HepG2 (cell line): Measurements from ENCODE around the gene VAV2. TPM values are rescaled to one million over a fixed set of nuclear protein-coding genes. Genes with fewer than 3 reads are reported as not detected.
A peak's percentile ranks its signal among the peaks of the same experiment; 100 is the strongest.

Source experiments
- AGO1 ChIP-seq: fragments of 200-400 bp; formaldehyde crosslinking; IDR thresholded peaks from 2 replicates; pipeline ENCODE4 v1.6.1; 2017; ENCODE audit warnings: mild to moderate bottlenecking, low read depth, low read length, moderate library complexity; ENCODE audit not compliant: poor library complexity, severe bottlenecking
- DR1 ChIP-seq: sonication (generic); formaldehyde crosslinking; IDR thresholded peaks from 2 replicates; pipeline ENCODE4 v1.8.0; 2021; ENCODE audit warnings: mild to moderate bottlenecking, missing genetic modification reagents, inconsistent platforms
- FOSL1 ChIP-seq: sonication (generic); formaldehyde crosslinking; IDR thresholded peaks from 2 replicates; pipeline ENCODE4 v1.9.0; 2021; ENCODE audit warnings: missing genetic modification reagents, borderline replicate concordance
- FOSL2 ChIP-seq: sonication (generic); formaldehyde crosslinking; IDR thresholded peaks from 2 replicates; pipeline ENCODE4 v1.4.0; 2020; ENCODE audit warnings: missing genetic modification reagents
- LBX2 ChIP-seq: sonication (generic); formaldehyde crosslinking; IDR thresholded peaks from 2 replicates; pipeline ENCODE4 v1.5.0; 2020; ENCODE audit warnings: missing genetic modification reagents, mild to moderate bottlenecking, borderline replicate concordance
- MEIS1 ChIP-seq: sonication (generic); formaldehyde crosslinking; IDR thresholded peaks from 2 replicates; pipeline ENCODE4 v1.9.0; 2021; ENCODE audit warnings: mild to moderate bottlenecking, missing genetic modification reagents, moderate library complexity, borderline replicate concordance
- MNT ChIP-seq: fragments of 450-650 bp; IDR thresholded peaks from 2 replicates; pipeline ENCODE4 v1.6.1; 2016
- POLR2A ChIP-seq, 2 experiments: IDR thresholded peaks; 2 replicates each; pipeline ENCODE4 v1.6.1; 2011; ENCODE audit warnings: low read depth in 2 of 2, low read length in 2 of 2, mild to moderate bottlenecking in 1 of 2, moderate library complexity in 1 of 2; ENCODE audit not compliant: insufficient read depth in 1 of 2
- PTBP1 ChIP-seq: fragments of 200-400 bp; formaldehyde crosslinking; IDR thresholded peaks from 2 replicates; pipeline ENCODE4 v1.6.1; 2018; ENCODE audit warnings: low read length, low read depth; ENCODE audit not compliant: poor library complexity, severe bottlenecking
- SALL2 ChIP-seq: sonication (generic); formaldehyde crosslinking; IDR thresholded peaks from 2 replicates; pipeline ENCODE4 v1.8.1; 2023; ENCODE audit warnings: mild to moderate bottlenecking, missing genetic modification reagents, inconsistent platforms
- SOX5 ChIP-seq: IDR thresholded peaks from 2 replicates; pipeline ENCODE4 v1.6.1; 2016; ENCODE audit warnings: borderline replicate concordance
- SRY ChIP-seq: sonication (generic); formaldehyde crosslinking; IDR thresholded peaks from 2 replicates; pipeline ENCODE4 v1.8.0; 2022; ENCODE audit warnings: mild to moderate bottlenecking, missing genetic modification reagents
- TRAFD1 ChIP-seq: sonication (generic); formaldehyde crosslinking; IDR thresholded peaks from 2 replicates; pipeline ENCODE4 v1.5.1; 2020; ENCODE audit warnings: missing genetic modification reagents, mild to moderate bottlenecking, borderline replicate concordance
- ZBTB3 ChIP-seq: sonication (generic); formaldehyde crosslinking; IDR thresholded peaks from 2 replicates; pipeline ENCODE4 v1.4.0; 2020; ENCODE audit warnings: low read depth, mild to moderate bottlenecking, moderate library complexity, missing genetic modification reagents, borderline replicate concordance
- ZKSCAN5 ChIP-seq: sonication (generic); formaldehyde crosslinking; IDR thresholded peaks from 2 replicates; pipeline ENCODE4 v1.5.1; 2020; ENCODE audit warnings: mild to moderate bottlenecking, missing genetic modification reagents
- ZNF230 ChIP-seq: sonication (generic); formaldehyde crosslinking; IDR thresholded peaks from 2 replicates; pipeline ENCODE4 v1.4.0; 2020; ENCODE audit warnings: mild to moderate bottlenecking, missing genetic modification reagents
- ZNF281 ChIP-seq: sonication (generic); formaldehyde crosslinking; IDR thresholded peaks from 2 replicates; pipeline ENCODE4 v1.4.0; 2020; ENCODE audit warnings: missing genetic modification reagents, borderline replicate concordance
- ZNF292 ChIP-seq: sonication (generic); formaldehyde crosslinking; IDR thresholded peaks from 2 replicates; pipeline ENCODE4 v1.8.1; 2022; ENCODE audit warnings: mild to moderate bottlenecking, low read depth, missing genetic modification reagents, borderline replicate concordance
- ZNF44 ChIP-seq: sonication (generic); formaldehyde crosslinking; IDR thresholded peaks from 2 replicates; pipeline ENCODE4 v1.5.1; 2020; ENCODE audit warnings: mild to moderate bottlenecking, missing genetic modification reagents
- ZNF550 ChIP-seq: sonication (generic); formaldehyde crosslinking; IDR thresholded peaks from 2 replicates; pipeline ENCODE4 v1.4.0; 2020; ENCODE audit warnings: mild to moderate bottlenecking, missing genetic modification reagents, borderline replicate concordance
- ZNF768 ChIP-seq: sonication (generic); formaldehyde crosslinking; IDR thresholded peaks from 2 replicates; pipeline ENCODE4 v1.4.0; 2020; ENCODE audit warnings: missing genetic modification reagents
- ZNF780A ChIP-seq: sonication (generic); formaldehyde crosslinking; IDR thresholded peaks from 2 replicates; pipeline ENCODE4 v1.8.0; 2022; ENCODE audit warnings: mild to moderate bottlenecking, missing genetic modification reagents, moderate library complexity
- ZNF83 ChIP-seq: sonication (generic); formaldehyde crosslinking; IDR thresholded peaks from 2 replicates; pipeline ENCODE4 v1.4.0; 2020; ENCODE audit warnings: missing genetic modification reagents, mild to moderate bottlenecking, borderline replicate concordance
- polyA plus RNA-seq, 8 experiments: library from polyadenylated mRNA; depleted of rRNA in 3 of 8; stranded (reverse) in 7 of 8; unstranded in 1 of 8; fragments of >200 nt; fragmentation: Illumina TruSeq in 4 of 8; extraction: Trizol in 4 of 8; gene quantifications; 2 replicates each; pipeline versions ENCODE4 v1.2.1 to v1.2.3, GENCODE V29; 2011 to 2016; ENCODE audit warnings: low read depth in 4 of 8, missing spikeins in 1 of 8, mixed read lengths in 1 of 8; ENCODE audit not compliant: insufficient read depth in 1 of 8
- total RNA-seq, 5 experiments: library from RNA; depleted of rRNA; stranded (reverse); fragments of >200 nt; fragmentation: Illumina TruSeq; extraction: Trizol; gene quantifications; 2 replicates each; pipeline ENCODE4 v1.2.3, GENCODE V29; 2016; ENCODE audit warnings: low read depth in 1 of 5

The VAV2 gene
- total and polyA plus RNA-seq, 2 of the 13 experiments (the other 11 are each of a cell fraction or from before 2014, with no cell fraction given): 22.5 to 22.9 TPM

- TF ChIP-seq FOSL1 (CRISPR knock-in tag) (no peak), MEIS1 (CRISPR knock-in tag) (0 out of 2 replicates have a peak, but pooled peaks have one; percentile 28), ZNF44 (0 out of 2 replicates have a peak, but pooled peaks have one; percentile 35), ZNF230 (CRISPR knock-in tag) (no peak), ZNF281 (CRISPR knock-in tag) (peak; percentile 29; the same call in 1 of the 2 replicates), ZNF292 (CRISPR knock-in tag) (0 out of 2 replicates have a peak, but pooled peaks have one; percentile 36), POLR2A (IDR thresholded peaks at IDR 0.05; ENCODE audit: insufficient read depth in 1 of 2, low read depth in 2 of 2, low read length in 2 of 2) (0 out of 4 replicates have a peak, but pooled peaks of 1 of the 2 experiments have one; percentile 15), SALL2 (CRISPR knock-in tag) (no peak), ZNF83 (CRISPR knock-in tag) (no peak), SOX5 (no peak), LBX2 (CRISPR knock-in tag) (no peak), ZNF768 (CRISPR knock-in tag) (no peak), ZNF780A (CRISPR knock-in tag) (no peak), PTBP1 (no peak), ZNF550 (CRISPR knock-in tag) (no peak), DR1 (no peak), MNT (no peak), AGO1 (no peak), ZBTB3 (no peak), TRAFD1 (CRISPR knock-in tag) (no peak), SRY (CRISPR knock-in tag) (no peak), FOSL2 (CRISPR knock-in tag) (no peak), ZKSCAN5 (CRISPR knock-in tag) (no peak)
Measured at GRCh38 chr9:133788819-133789717, 203.1 kb downstream of the VAV2 start (continued).
